Effector memory CD4-positive, alpha-beta T cell (primary cell): ENCODE measurements around the gene SHF.

Source experiments
- DNase-seq, 3 donors: peaks; one replicate each; pipeline ENCODE4 v3.0.0-alpha.2; 2020
- H3K27ac ChIP-seq: 2 replicates; pipeline ENCODE4 v1.7.0; 2013; ENCODE audit warnings: mild to moderate bottlenecking, low read length, moderate library complexity; ENCODE audit not compliant: insufficient read depth, poor library complexity, severe bottlenecking
- H3K27me3 ChIP-seq: replicated peaks from 2 replicates; pipeline ENCODE4 v1.7.0; 2013; ENCODE audit warnings: mild to moderate bottlenecking, low read length; ENCODE audit not compliant: insufficient read depth, control insufficient read depth, poor library complexity, severe bottlenecking
- H3K36me3 ChIP-seq: 2 replicates; pipeline ENCODE4 v1.7.0; 2013; ENCODE audit warnings: mild to moderate bottlenecking, low read length, moderate library complexity; ENCODE audit not compliant: control insufficient read depth, insufficient read depth
- H3K4me1 ChIP-seq: 2 replicates; pipeline ENCODE4 v1.7.0; 2013; ENCODE audit warnings: low read length, mild to moderate bottlenecking; ENCODE audit not compliant: control insufficient read depth, insufficient read depth, poor library complexity, severe bottlenecking
- H3K4me3 ChIP-seq: 2 replicates; pipeline ENCODE4 v1.7.0; 2013; ENCODE audit warnings: low read length, low read depth, mild to moderate bottlenecking; ENCODE audit not compliant: insufficient read depth, poor library complexity, severe bottlenecking
- H3K9me3 ChIP-seq: 2 replicates; pipeline ENCODE4 v1.7.0; 2013; ENCODE audit warnings: mild to moderate bottlenecking, low read length, moderate library complexity; ENCODE audit not compliant: control insufficient read depth

Gene SHF

DNA sequence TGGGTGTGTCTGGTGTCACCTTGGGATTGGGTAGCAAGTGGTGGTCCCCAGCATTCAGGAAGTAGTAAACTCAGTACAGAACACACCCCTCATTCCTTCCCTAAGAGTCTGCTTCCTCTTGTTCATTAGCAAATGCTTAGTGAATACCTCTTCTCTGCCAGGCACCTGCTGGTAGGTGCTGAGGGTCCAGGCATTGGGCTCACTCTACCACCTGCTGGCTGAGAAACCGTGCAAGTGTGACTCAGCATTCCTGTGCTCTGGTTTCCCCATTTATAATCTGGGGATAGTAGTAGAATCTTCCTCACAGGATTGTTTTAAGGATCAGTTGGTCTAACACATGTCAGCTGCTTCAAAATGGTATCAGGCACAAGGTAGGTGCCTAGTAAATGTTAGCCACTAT lies 4.8 kb downstream of the SHF start:
- Histone ChIP-seq H3K4me3 (no peak overlapping the region), H3K9me3 (no peaks in the 10 kb centered on the region), H3K27ac (no peak overlapping the region), H3K4me1 (no peaks in the 10 kb centered on the region), H3K36me3 (no peaks in the 10 kb centered on the region), H3K27me3 (no peaks in the 10 kb centered on the region)
- no peak for DNase-seq

DNA sequence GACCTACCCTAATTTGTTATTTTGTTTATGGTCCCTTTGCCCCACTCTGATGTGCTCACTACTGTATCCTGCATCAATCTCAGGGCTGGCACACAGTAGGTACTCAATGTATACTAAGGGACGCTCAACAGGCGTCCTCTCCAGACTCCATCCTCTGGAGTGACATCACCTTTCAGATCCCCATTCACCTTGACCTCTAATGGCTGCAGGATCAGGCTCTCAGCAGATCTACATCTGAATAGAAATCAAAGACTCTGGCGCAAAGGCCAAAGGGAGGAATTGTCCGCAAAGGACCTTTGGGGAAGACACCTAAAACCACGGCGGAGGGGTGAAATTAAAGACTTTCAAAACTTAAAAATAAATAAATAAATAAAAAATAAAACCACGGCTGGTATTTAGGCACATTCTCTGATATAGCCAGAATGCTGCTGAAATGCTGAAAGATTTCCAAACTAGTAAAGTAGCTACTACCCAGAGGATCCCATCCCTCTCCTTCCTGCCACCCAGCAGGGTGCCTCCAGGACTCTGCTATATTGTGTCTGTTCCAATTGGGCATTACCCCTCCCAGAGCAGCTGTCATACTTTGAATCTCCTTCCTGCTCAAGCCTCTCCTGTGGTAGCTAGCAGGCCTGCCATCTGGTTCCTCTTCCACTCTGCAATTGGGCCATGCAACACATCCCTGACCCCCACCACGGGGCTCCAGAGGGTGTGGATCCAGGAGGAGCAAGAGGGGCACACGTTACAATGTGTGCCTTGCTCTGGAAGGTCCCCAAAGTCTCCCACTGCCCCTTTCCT lies 6.1 kb downstream of the SHF start:
- no peaks in the 10 kb centered on the region for H3K4me1 ChIP-seq
- no peak overlapping the region for H3K27ac ChIP-seq
- H3K27me3 ChIP-seq: no peaks in the 10 kb centered on the region
- H3K9me3 ChIP-seq: no peaks in the 10 kb centered on the region
- no peak overlapping the region for H3K4me3 ChIP-seq
- no peaks in the 10 kb centered on the region for H3K36me3 ChIP-seq
- DNase-seq: no peak

DNA sequence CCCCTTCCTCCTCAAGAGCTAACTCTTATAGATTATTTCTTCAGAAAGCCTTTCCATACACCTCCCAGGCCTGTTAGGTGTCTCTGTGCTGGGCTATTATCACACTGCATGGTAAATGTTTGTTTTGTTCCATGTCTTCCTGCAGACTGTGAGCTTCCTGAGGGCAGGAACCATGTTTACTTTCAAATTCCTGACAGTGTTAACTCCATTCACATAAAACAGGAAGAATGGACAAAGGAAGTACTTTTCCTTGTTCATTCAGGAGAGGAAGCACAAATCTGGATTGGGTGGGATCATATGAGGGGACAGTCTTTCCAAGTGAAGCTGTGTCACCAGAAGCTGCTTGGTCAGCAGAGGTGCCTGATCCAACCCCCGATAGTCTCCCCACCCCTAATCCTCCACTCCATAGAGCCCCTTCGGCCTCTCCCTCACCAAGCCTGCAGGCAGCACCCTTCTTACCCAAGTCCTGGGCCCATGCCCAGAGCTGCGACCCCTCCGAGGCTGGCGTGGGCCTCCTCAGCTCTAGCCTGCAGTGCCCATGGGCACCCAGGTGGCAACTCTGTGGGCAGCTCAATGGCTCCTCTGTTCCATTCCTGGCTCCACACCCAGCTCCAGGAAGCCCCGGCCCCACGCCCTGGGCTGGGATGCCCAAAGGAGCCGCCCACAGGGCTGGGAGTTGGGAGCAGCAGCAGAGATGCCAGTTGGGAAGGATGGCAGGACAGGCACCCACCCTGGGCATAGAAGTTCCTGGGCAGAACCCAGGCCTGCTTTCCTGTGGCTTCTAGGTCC lies 6.9 kb downstream of the SHF start:
- H3K36me3 ChIP-seq: no peaks in the 10 kb centered on the region
- no peak overlapping the region for H3K4me3 ChIP-seq
- no peaks in the 10 kb centered on the region for H3K4me1 ChIP-seq
- DNase-seq: no peak
- H3K9me3 ChIP-seq: no peaks in the 10 kb centered on the region
- no peak overlapping the region for H3K27ac ChIP-seq
- no peaks in the 10 kb centered on the region for H3K27me3 ChIP-seq

DNA sequence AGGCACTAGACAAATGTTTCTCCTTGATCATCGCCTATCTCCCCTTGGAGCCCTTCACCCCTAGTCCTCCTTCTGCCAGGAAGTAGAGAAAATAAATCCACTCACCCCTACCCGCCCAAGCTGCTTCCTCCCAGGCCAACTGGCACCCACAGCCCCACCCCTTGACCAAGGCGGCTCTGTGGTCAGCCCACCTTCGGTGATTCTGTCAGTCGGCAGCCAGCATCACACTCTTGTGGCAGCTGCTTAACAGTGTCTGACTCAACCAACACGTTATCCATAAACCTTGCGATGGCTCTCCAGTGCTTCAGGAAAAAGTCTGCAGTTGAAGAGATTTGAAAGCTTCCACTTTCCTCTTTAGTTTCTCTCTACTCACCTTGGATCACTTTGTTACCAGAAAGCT lies 7.6 kb downstream of the SHF start:
- no peak overlapping the region for H3K4me3 ChIP-seq
- no peak for DNase-seq
- no peaks in the 10 kb centered on the region for H3K27me3 ChIP-seq
- H3K9me3 ChIP-seq: no peaks in the 10 kb centered on the region
- no peaks in the 10 kb centered on the region for H3K36me3 ChIP-seq
- no peaks in the 10 kb centered on the region for H3K4me1 ChIP-seq
- no peak overlapping the region for H3K27ac ChIP-seq

DNA sequence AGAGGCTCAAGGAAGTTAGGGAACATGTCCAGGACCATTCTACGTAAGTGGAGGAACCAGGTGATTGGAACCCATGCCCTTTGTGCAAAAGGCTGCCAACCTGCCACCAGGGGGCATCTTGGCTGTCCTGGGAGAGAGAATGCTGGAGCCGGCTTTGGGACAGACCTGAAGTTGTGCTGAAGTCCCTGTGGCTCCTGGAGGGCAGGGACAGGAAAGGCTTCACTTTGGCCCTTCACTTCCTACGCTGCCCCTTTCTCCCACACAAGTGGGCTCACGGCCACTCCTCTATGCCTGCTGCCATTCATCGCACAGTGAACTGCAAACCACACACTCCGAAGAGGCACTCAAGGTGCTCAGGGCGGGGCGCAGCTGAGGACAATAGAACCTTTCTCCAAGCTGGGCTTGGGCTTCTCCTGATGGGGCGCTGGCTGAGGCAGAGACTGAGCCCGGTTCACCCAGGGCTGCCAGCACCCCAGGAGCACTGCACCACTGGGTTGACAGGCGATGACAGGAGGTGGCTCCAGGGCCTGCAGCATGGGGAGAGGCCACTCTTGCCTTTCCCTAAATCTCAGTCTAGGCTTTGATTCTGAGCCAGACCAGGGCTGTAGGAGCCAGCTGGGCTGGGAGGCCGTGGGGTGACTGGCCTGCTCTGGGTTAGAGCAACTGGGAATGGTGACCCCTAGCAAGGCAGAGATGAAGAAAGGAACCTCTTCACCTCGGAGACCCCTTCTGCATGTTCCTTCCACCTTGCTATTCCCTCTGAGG lies 8.4 kb downstream of the SHF start:
- Histone ChIP-seq H3K9me3 (no peaks in the 10 kb centered on the region), H3K4me1 (no peaks in the 10 kb centered on the region), H3K27ac (no peak overlapping the region), H3K36me3 (no peaks in the 10 kb centered on the region), H3K27me3 (no peaks in the 10 kb centered on the region), H3K4me3 (no peak overlapping the region)
- peak; percentile 25 to 48 (median 37) for DNase-seq

DNA sequence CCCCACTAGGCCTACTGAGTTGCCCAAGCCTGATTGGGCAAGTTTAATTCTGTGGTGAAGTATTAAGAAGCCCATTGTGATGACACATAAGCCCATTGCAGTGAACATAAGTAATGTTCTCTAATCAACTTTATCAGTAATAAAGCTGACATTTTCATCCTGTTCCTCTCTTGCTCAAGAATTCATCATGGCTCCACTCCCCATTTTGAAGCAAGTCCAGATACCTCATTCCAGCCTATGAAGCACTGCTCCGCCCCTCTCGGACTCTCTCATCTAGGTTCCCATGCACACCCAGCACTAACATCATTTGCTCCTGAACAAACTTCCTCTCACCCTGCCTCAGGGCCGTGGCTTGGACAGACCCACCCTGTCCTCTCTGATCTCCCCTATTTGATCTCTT lies 10.5 kb downstream of the SHF start:
- Histone ChIP-seq H3K4me1 (no peaks in the 10 kb centered on the region), H3K9me3 (no peaks in the 10 kb centered on the region), H3K27me3 (no peaks in the 10 kb centered on the region), H3K27ac (no peak overlapping the region), H3K36me3 (no peaks in the 10 kb centered on the region), H3K4me3 (no peak overlapping the region)
- DNase-seq: no peak

DNA sequence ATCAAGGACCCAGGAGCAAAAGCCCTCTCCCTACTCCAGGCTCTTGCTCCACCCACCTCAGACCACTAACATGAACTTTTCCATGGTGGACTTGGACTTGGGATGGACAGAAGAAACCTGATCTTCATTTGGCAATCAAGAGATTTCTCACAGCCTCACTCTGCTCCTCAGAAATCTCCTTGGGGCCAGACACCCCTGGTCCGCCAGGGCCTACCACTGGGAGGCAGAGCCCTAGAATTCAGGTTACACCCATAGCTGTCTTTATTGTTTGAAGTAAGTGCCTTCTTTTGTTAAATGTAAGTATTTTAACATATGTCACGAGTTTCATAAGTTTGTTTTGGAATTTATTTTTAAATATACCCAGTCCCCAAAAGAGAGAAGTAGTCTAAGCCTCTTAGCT lies 13.2 kb downstream of the SHF start:
- Histone ChIP-seq H3K27me3 (no peaks in the 10 kb centered on the region), H3K27ac (no peak overlapping the region), H3K36me3 (no peaks in the 10 kb centered on the region), H3K9me3 (no peaks in the 10 kb centered on the region), H3K4me1 (no peaks in the 10 kb centered on the region), H3K4me3 (no peak overlapping the region)
- no peak for DNase-seq

DNA sequence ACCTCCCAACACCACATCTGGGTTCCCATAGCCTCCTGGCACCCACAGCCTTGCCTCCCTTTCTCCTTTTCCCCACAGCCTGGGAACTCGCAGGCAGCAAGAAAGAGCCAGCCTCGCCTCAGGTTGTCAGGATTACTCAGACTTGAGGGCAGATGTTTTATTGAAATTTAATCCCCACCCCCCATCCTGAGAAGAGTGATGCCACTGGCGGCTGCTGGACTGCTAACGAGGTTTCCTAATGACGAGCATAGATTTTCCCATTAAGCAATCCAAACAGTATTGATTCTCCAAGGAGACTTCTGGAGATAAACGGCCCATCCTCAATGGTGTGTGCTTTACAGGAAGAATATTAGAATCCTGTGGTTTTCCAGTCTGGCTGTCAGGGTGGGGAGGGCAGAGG lies 13.7 kb downstream of the SHF start:
- no peaks in the 10 kb centered on the region for H3K4me1 ChIP-seq
- H3K4me3 ChIP-seq: no peak overlapping the region
- no peak overlapping the region for H3K27ac ChIP-seq
- H3K9me3 ChIP-seq: no peaks in the 10 kb centered on the region
- DNase-seq: no peak
- H3K27me3 ChIP-seq: no peaks in the 10 kb centered on the region
- no peaks in the 10 kb centered on the region for H3K36me3 ChIP-seq

DNA sequence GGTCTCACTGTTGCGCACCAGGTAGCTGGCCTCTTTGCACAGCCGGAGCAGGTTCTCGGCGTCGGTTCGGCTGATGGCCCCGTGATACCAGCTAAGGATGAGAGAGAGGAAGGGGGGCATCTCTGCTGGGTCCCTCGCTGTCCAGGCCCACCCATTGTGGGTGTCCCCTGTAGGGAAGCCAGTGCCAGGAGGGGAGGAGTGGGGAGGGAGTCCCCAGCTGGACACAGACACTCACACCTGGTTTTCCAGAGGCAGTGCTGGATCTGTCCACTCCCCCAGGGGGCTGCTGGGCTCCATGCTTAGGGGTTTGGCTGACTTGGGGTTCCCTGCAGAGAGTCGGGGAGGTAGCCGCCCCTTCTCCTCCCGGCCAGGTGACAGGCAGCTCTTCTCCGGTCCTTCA lies 15.9 kb downstream of the SHF start:
- Histone ChIP-seq H3K27ac (no peak overlapping the region), H3K4me1 (no peaks in the 10 kb centered on the region), H3K4me3 (no peak overlapping the region), H3K36me3 (no peaks in the 10 kb centered on the region), H3K27me3 (no peaks in the 10 kb centered on the region), H3K9me3 (no peaks in the 10 kb centered on the region)
- DNase-seq: no peak
